Activated naive CD4-positive, alpha-beta T cell treated with anti-CD3 and anti-CD28 coated beads for 36 hours (primary cell): Measurements from ENCODE around the gene PIN1. TPM values are rescaled to one million over a fixed set of nuclear protein-coding genes. Genes with fewer than 3 reads are reported as not detected.

Experiments used
- CTCF ChIA-PET: fragments of 350-600 bp; sonication (Branson Sonifier 250); formaldehyde crosslinking; loops from one replicate; lab custom pipeline; 2021; ENCODE audit warnings: antibody characterized with exemption; lab: Charles Lee
- DNase-seq: peaks from one replicate; pipeline ENCODE4 v3.0.0-alpha.2; 2020
- H3K27ac Mint-ChIP-seq: one replicate; pipeline ENCODE4 v1.8.0; 2021; ENCODE audit warnings: mild to moderate bottlenecking, mixed read lengths
- H3K27me3 Mint-ChIP-seq: one replicate; pipeline ENCODE4 v1.8.0; 2021; ENCODE audit warnings: low read depth, mixed read lengths
- H3K36me3 Mint-ChIP-seq: one replicate; pipeline ENCODE4 v1.8.0; 2021; ENCODE audit warnings: low read depth, mixed read lengths
- H3K4me1 Mint-ChIP-seq: one replicate; pipeline ENCODE4 v1.8.0; 2021; ENCODE audit warnings: low read depth, mixed read lengths
- H3K4me3 Mint-ChIP-seq: one replicate; pipeline ENCODE4 v1.8.0; 2021; ENCODE audit warnings: mild to moderate bottlenecking, moderate library complexity, mixed read lengths
- H3K9me3 Mint-ChIP-seq: one replicate; pipeline ENCODE4 v1.8.0; 2021; ENCODE audit warnings: mixed read lengths
- intact Hi-C: fragments of 100-400 bp; cut with micrococcal nuclease; formaldehyde crosslinking; loops from one replicate; pipeline ENCODE4 v1.15.1; 2023
- total RNA-seq, 2 experiments: library from RNA; stranded (reverse); gene quantifications; one replicate each; pipeline ENCODE4 v1.2.3, GENCODE V29; 2021

PIN1 gene
- total RNA-seq, 2 experiments from 2014 or later, result 84.5 to 88.1 TPM

- CTCF ChIA-PET, result no interaction called here
- intact Hi-C loops, result no loop called here
- no peak for DNase-seq
- H3K27me3 Mint-ChIP-seq, result no peaks in the 10 kb centered on the region
- no peak overlapping the region for H3K27ac Mint-ChIP-seq
- no peaks in the 10 kb centered on the region for H3K9me3 Mint-ChIP-seq
- H3K4me3 Mint-ChIP-seq, result no peak overlapping the region
- H3K4me1 Mint-ChIP-seq, result no peaks in the 10 kb centered on the region
- H3K36me3 Mint-ChIP-seq, result no peaks in the 10 kb centered on the region
Measured at GRCh38 chr19:9878511-9879196, 43.5 kb downstream of the PIN1 start.

- no peaks in the 10 kb centered on the region for H3K4me1 Mint-ChIP-seq
- H3K27me3 Mint-ChIP-seq, result no peaks in the 10 kb centered on the region
- no peaks in the 10 kb centered on the region for H3K9me3 Mint-ChIP-seq
- intact Hi-C loops, result no loop called here
- CTCF ChIA-PET, result no interaction called here
- H3K36me3 Mint-ChIP-seq, result no peaks in the 10 kb centered on the region
- DNase-seq, result no peak
- no peak overlapping the region for H3K27ac Mint-ChIP-seq
- H3K4me3 Mint-ChIP-seq, result no peak overlapping the region
Measured at GRCh38 chr19:9881720-9882119, 46.6 kb downstream of the PIN1 start.

- no peaks in the 10 kb centered on the region for H3K27me3 Mint-ChIP-seq
- intact Hi-C loops, result no loop called here
- no peaks in the 10 kb centered on the region for H3K9me3 Mint-ChIP-seq
- H3K27ac Mint-ChIP-seq, result no peak overlapping the region
- CTCF ChIA-PET, result interaction anchor here (0.6 kb wide), 1 partner anchor 1243 kb away, joined by 3 read pairs; no protein-coding TSS in a partner anchor
- no peak for DNase-seq
- no peak overlapping the region for H3K4me3 Mint-ChIP-seq
- no peaks in the 10 kb centered on the region for H3K36me3 Mint-ChIP-seq
- H3K4me1 Mint-ChIP-seq, result no peaks in the 10 kb centered on the region
Measured at GRCh38 chr19:9883231-9883758, 48.2 kb downstream of the PIN1 start.

- no peaks in the 10 kb centered on the region for H3K27me3 Mint-ChIP-seq
- no peak for DNase-seq
- H3K4me3 Mint-ChIP-seq, result no peak overlapping the region
- no peaks in the 10 kb centered on the region for H3K36me3 Mint-ChIP-seq
- CTCF ChIA-PET, result interaction anchor here (0.6 kb wide), 1 partner anchor 85 kb away, joined by 3 read pairs; no protein-coding TSS in a partner anchor
- H3K4me1 Mint-ChIP-seq, result no peaks in the 10 kb centered on the region
- intact Hi-C loops, result no loop called here
- H3K9me3 Mint-ChIP-seq, result no peaks in the 10 kb centered on the region
- no peak overlapping the region for H3K27ac Mint-ChIP-seq
Measured at GRCh38 chr19:9883764-9884163, 48.6 kb downstream of the PIN1 start.

GRCh38 chr19:9885077-9885552 lies 50.0 kb downstream of the PIN1 start:
- Mint-ChIP-seq H3K27me3 (no peaks in the 10 kb centered on the region), H3K4me3 (no peak overlapping the region), H3K36me3 (no peaks in the 10 kb centered on the region), H3K4me1 (no peaks in the 10 kb centered on the region), H3K9me3 (no peaks in the 10 kb centered on the region), H3K27ac (no peak overlapping the region)
- no peak for DNase-seq
- intact Hi-C loops, result no loop called here
- CTCF ChIA-PET, result no interaction called here

- H3K4me3 Mint-ChIP-seq, result no peak overlapping the region
- H3K27me3 Mint-ChIP-seq, result no peaks in the 10 kb centered on the region
- no peaks in the 10 kb centered on the region for H3K4me1 Mint-ChIP-seq
- DNase-seq, result no peak
- no peak overlapping the region for H3K27ac Mint-ChIP-seq
- H3K36me3 Mint-ChIP-seq, result no peaks in the 10 kb centered on the region
- intact Hi-C loops, result no loop called here
- H3K9me3 Mint-ChIP-seq, result no peaks in the 10 kb centered on the region
- CTCF ChIA-PET, result no interaction called here
Measured at GRCh38 chr19:9891609-9892373, 56.7 kb downstream of the PIN1 start.

Other genes with a start within 250 kb of the PIN1 start
- 10 to 100 TPM; 28.7 to 29.4 TPM for gene ZNF561, start 214.1 kb upstream of the PIN1 start, total RNA-seq
- 10 to 100 TPM; 20.1 to 21.9 TPM for gene ZNF562, start 160.2 kb upstream of the PIN1 start, total RNA-seq
- 1 to 10 TPM; 2.0 to 3.5 TPM for gene ZNF846, start 66.6 kb upstream of the PIN1 start, total RNA-seq
- 10 to 100 TPM; 17.5 to 19.8 TPM for gene FBXL12, start 16.2 kb upstream of the PIN1 start, total RNA-seq
- gene UBL5, start 7.4 kb upstream of the PIN1 start, total RNA-seq, result 100 to 1,000 TPM; 287 to 298 TPM
- 1 to 10 TPM in 1 of 2 experiments, under 1 TPM in 1; 0.12 to 1.0 TPM for gene OLFM2, start 101.2 kb downstream of the PIN1 start, total RNA-seq
- gene COL5A3, start 175.2 kb downstream of the PIN1 start, total RNA-seq, result under 1 TPM in 1 of 2 experiments, not detected in 1; 0.05 TPM
- gene RDH8, start 178.2 kb downstream of the PIN1 start, total RNA-seq, result not detected